Measurements from ENCODE around the gene SKAP1. TPM values are rescaled to one million over a fixed set of nuclear protein-coding genes. Genes with fewer than 3 reads are reported as not detected.

Gene SKAP1
- total RNA-seq, 1 donor from 2014 or later = not detected

GRCh38 chr17:48351911-48352332 is 78.1 kb downstream of the SKAP1 start:
- Mint-ChIP-seq H3K4me3 (ENCODE audit: unreplicated experiment) (no peak overlapping the region), H3K36me3 (ENCODE audit: low read depth, unreplicated experiment) (no peaks in the 10 kb centered on the region), H3K27ac (ENCODE audit: unreplicated experiment) (no peak overlapping the region), H3K27me3 (ENCODE audit: low read depth, unreplicated experiment) (peaks cover 18% of the 10 kb centered on the region), H3K4me1 (ENCODE audit: low read depth, unreplicated experiment) (peaks cover 1% of the 10 kb centered on the region), H3K9me3 (ENCODE audit: unreplicated experiment) (no peaks in the 10 kb centered on the region)
- peaks cover 22% of the 10 kb centered on the region for H3K27me3 ChIP-seq (ENCODE audit: insufficient read depth, low read length)
- H3K4me2 ChIP-seq (ENCODE audit: low read length) = peak overlapping the region; percentile 18
- no peak overlapping the region for H3K27ac ChIP-seq (ENCODE audit: low read depth, low read length)
- no peaks in the 10 kb centered on the region for H3K4me1 ChIP-seq (ENCODE audit: insufficient read depth, low read length)
- no peak overlapping the region for H3K4me3 ChIP-seq (ENCODE audit: insufficient read depth, low read depth, low read length)
- no peak for FAIRE-seq
- H3K36me3 ChIP-seq (ENCODE audit: insufficient read depth, low read length) = no peaks in the 10 kb centered on the region
- TF ChIP-seq, protein P1, sequence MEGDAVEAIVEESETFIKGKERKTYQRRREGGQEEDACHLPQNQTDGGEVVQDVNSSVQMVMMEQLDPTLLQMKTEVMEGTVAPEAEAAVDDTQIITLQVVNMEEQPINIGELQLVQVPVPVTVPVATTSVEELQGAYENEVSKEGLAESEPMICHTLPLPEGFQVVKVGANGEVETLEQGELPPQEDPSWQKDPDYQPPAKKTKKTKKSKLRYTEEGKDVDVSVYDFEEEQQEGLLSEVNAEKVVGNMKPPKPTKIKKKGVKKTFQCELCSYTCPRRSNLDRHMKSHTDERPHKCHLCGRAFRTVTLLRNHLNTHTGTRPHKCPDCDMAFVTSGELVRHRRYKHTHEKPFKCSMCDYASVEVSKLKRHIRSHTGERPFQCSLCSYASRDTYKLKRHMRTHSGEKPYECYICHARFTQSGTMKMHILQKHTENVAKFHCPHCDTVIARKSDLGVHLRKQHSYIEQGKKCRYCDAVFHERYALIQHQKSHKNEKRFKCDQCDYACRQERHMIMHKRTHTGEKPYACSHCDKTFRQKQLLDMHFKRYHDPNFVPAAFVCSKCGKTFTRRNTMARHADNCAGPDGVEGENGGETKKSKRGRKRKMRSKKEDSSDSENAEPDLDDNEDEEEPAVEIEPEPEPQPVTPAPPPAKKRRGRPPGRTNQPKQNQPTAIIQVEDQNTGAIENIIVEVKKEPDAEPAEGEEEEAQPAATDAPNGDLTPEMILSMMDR (IDR thresholded peaks at IDR 0.05; ENCODE audit: insufficient read depth, low read depth, low read length) = peak; percentile 76
- TF ChIP-seq EZH2 (IDR thresholded peaks at IDR 0.05; ENCODE audit: insufficient read depth, low read length) = no peak
- no peaks in the 10 kb centered on the region for H4K20me1 ChIP-seq (ENCODE audit: insufficient read depth, low read length)
- no peaks in the 10 kb centered on the region for H3K9me3 ChIP-seq (ENCODE audit: insufficient read depth, low read depth, low read length)
- H3K79me2 ChIP-seq (ENCODE audit: insufficient read depth, low read length) = no peaks in the 10 kb centered on the region
- H2AFZ ChIP-seq (ENCODE audit: low read depth, low read length) = no peak overlapping the region
- no peak overlapping the region for H3K9ac ChIP-seq (ENCODE audit: low read length)
- peak; percentile 36 for DNase-seq (ENCODE audit: low read depth)

GRCh38 chr17:48348352-48348751 is 81.7 kb downstream of the SKAP1 start:
- DNase-seq (ENCODE audit: low read depth) = no peak
- H3K27me3 Mint-ChIP-seq (ENCODE audit: low read depth, unreplicated experiment) = peaks cover 20% of the 10 kb centered on the region
- no peak overlapping the region for H3K4me3 ChIP-seq (ENCODE audit: insufficient read depth, low read depth, low read length)
- H3K27ac ChIP-seq (ENCODE audit: low read depth, low read length) = no peak overlapping the region
- H3K79me2 ChIP-seq (ENCODE audit: insufficient read depth, low read length) = no peaks in the 10 kb centered on the region
- no peak overlapping the region for H3K9ac ChIP-seq (ENCODE audit: low read length)
- H2AFZ ChIP-seq (ENCODE audit: low read depth, low read length) = no peak overlapping the region
- H3K4me1 ChIP-seq (ENCODE audit: insufficient read depth, low read length) = no peaks in the 10 kb centered on the region
- no peak for FAIRE-seq
- peaks cover 1% of the 10 kb centered on the region for H3K4me1 Mint-ChIP-seq (ENCODE audit: low read depth, unreplicated experiment)
- no peaks in the 10 kb centered on the region for H3K9me3 Mint-ChIP-seq (ENCODE audit: unreplicated experiment)
- H3K4me3 Mint-ChIP-seq (ENCODE audit: unreplicated experiment) = no peak overlapping the region
- TF ChIP-seq EZH2 (IDR thresholded peaks at IDR 0.05; ENCODE audit: insufficient read depth, low read length) = no peak
- TF ChIP-seq, protein P1 (IDR thresholded peaks at IDR 0.05; ENCODE audit: insufficient read depth, low read depth, low read length) = no peak
- no peaks in the 10 kb centered on the region for H4K20me1 ChIP-seq (ENCODE audit: insufficient read depth, low read length)
- H3K4me2 ChIP-seq (ENCODE audit: low read length) = no peak overlapping the region
- H3K36me3 ChIP-seq (ENCODE audit: insufficient read depth, low read length) = no peaks in the 10 kb centered on the region
- no peaks in the 10 kb centered on the region for H3K9me3 ChIP-seq (ENCODE audit: insufficient read depth, low read depth, low read length)
- H3K27ac Mint-ChIP-seq (ENCODE audit: unreplicated experiment) = no peak overlapping the region
- H3K27me3 ChIP-seq (ENCODE audit: insufficient read depth, low read length) = peaks cover 26% of the 10 kb centered on the region
- no peaks in the 10 kb centered on the region for H3K36me3 Mint-ChIP-seq (ENCODE audit: low read depth, unreplicated experiment)

- no peak overlapping the region for H3K4me3 ChIP-seq (ENCODE audit: insufficient read depth, low read depth, low read length)
- no peaks in the 10 kb centered on the region for H3K9me3 Mint-ChIP-seq (ENCODE audit: unreplicated experiment)
- no peak overlapping the region for H3K4me2 ChIP-seq (ENCODE audit: low read length)
- no peaks in the 10 kb centered on the region for H4K20me1 ChIP-seq (ENCODE audit: insufficient read depth, low read length)
- no peaks in the 10 kb centered on the region for H3K36me3 Mint-ChIP-seq (ENCODE audit: low read depth, unreplicated experiment)
- no peak overlapping the region for H3K9ac ChIP-seq (ENCODE audit: low read length)
- H3K27me3 Mint-ChIP-seq (ENCODE audit: low read depth, unreplicated experiment) = peaks cover 24% of the 10 kb centered on the region
- H3K27me3 ChIP-seq (ENCODE audit: insufficient read depth, low read length) = peaks cover 30% of the 10 kb centered on the region
- DNase-seq (ENCODE audit: low read depth) (no peak), FAIRE-seq (no peak)
- peaks cover 1% of the 10 kb centered on the region for H3K4me1 Mint-ChIP-seq (ENCODE audit: low read depth, unreplicated experiment)
- no peak overlapping the region for H2AFZ ChIP-seq (ENCODE audit: low read depth, low read length)
- H3K4me3 Mint-ChIP-seq (ENCODE audit: unreplicated experiment) = no peak overlapping the region
- H3K79me2 ChIP-seq (ENCODE audit: insufficient read depth, low read length) = no peaks in the 10 kb centered on the region
- H3K4me1 ChIP-seq (ENCODE audit: insufficient read depth, low read length) = no peaks in the 10 kb centered on the region
- no peak overlapping the region for H3K27ac ChIP-seq (ENCODE audit: low read depth, low read length)
- H3K36me3 ChIP-seq (ENCODE audit: insufficient read depth, low read length) = no peaks in the 10 kb centered on the region
- no peak overlapping the region for H3K27ac Mint-ChIP-seq (ENCODE audit: unreplicated experiment)
- no peaks in the 10 kb centered on the region for H3K9me3 ChIP-seq (ENCODE audit: insufficient read depth, low read depth, low read length)
- TF ChIP-seq, protein P1 (IDR thresholded peaks at IDR 0.05; ENCODE audit: insufficient read depth, low read depth, low read length) = no peak
- no peak for TF ChIP-seq EZH2 (IDR thresholded peaks at IDR 0.05; ENCODE audit: insufficient read depth, low read length)
Measured at GRCh38 chr17:48347177-48347576, 82.8 kb downstream of the SKAP1 start.
